ENCODE results near the gene RMI1.
"Not testable (repeated sequence)": the region's sequence is repeated elsewhere in the genome, so short reads cannot be mapped to it uniquely, and the experiment has no call there.

RMI1 gene

GRCh38 chr9:83980395-83981125 lies at the start of gene RMI1:
RMI1 (plus strand) TSS chr9:83980805; CDS start chr9:84000987, 20,182 bp downstream.
- peaks cover 15 to 50% of the 10 kb centered on the region in 2 donors for H3K4me1 Mint-ChIP-seq
- peak within 1 kb of the TSS; percentile 100 for H3K27ac Mint-ChIP-seq
- peak; percentile 95 for DNase-seq
- H3K4me3 Mint-ChIP-seq: peak within 1 kb of the TSS; percentile 97 to 99
- no peaks in the 10 kb centered on the region for H3K27me3 Mint-ChIP-seq
- ATAC-seq (replicated peaks): peak; percentile 81 to 87
- peaks cover 31 to 39% of the 10 kb centered on the region in 2 donors for H3K36me3 Mint-ChIP-seq
- no peaks in the 10 kb centered on the region for H3K9me3 Mint-ChIP-seq

- H3K27me3 Mint-ChIP-seq: peaks cover 0 to 4% of the 10 kb centered on the region in 2 donors
- no peaks in the 10 kb centered on the region for H3K36me3 Mint-ChIP-seq
- ATAC-seq (replicated peaks) (peak; percentile 52 to 72), DNase-seq (no peak)
- peaks cover 4 to 17% of the 10 kb centered on the region in 2 donors for H3K4me1 Mint-ChIP-seq
- no peak overlapping the region for H3K4me3 Mint-ChIP-seq
- no peak overlapping the region for H3K27ac Mint-ChIP-seq
- no peaks in the 10 kb centered on the region for H3K9me3 Mint-ChIP-seq
These were observed 49.7 kb upstream of the RMI1 start for GRCh38 chr9:83930881-83931280.

- DNase-seq (no peak), ATAC-seq (replicated peaks) (no peak)
- Mint-ChIP-seq H3K9me3 (no peaks in the 10 kb centered on the region), H3K4me1 (peaks cover 4 to 17% of the 10 kb centered on the region in 2 donors), H3K27me3 (peaks cover 0 to 4% of the 10 kb centered on the region in 2 donors), H3K36me3 (no peaks in the 10 kb centered on the region), H3K4me3 (no peak overlapping the region), H3K27ac (no peak overlapping the region)
These were observed 48.6 kb upstream of the RMI1 start for GRCh38 chr9:83932011-83932410.

- H3K27ac Mint-ChIP-seq: no peak overlapping the region
These were observed 47.8 kb upstream of the RMI1 start for GRCh38 chr9:83932851-83933250.

GRCh38 chr9:83933790-83934189 lies 46.8 kb upstream of the RMI1 start:
- H3K4me1 Mint-ChIP-seq: peaks cover 4 to 17% of the 10 kb centered on the region in 2 donors
- H3K9me3 Mint-ChIP-seq: no peaks in the 10 kb centered on the region
- H3K27ac Mint-ChIP-seq: no peak overlapping the region
- H3K4me3 Mint-ChIP-seq: no peak overlapping the region
- no peaks in the 10 kb centered on the region for H3K27me3 Mint-ChIP-seq
- ATAC-seq (replicated peaks): no peak
- H3K36me3 Mint-ChIP-seq: peaks cover 4 to 9% of the 10 kb centered on the region in 2 donors
- no peak for DNase-seq

More at GRCh38 chr9:83932851-83933250, 47.8 kb upstream of the RMI1 start:
- Mint-ChIP-seq H3K27me3 (peaks cover 0 to 2% of the 10 kb centered on the region in 2 donors), H3K9me3 (no peaks in the 10 kb centered on the region), H3K4me3 (no peak overlapping the region), H3K36me3 (peaks cover 0 to 3% of the 10 kb centered on the region in 2 donors), H3K4me1 (peaks cover 4 to 17% of the 10 kb centered on the region in 2 donors)
- DNase-seq (no peak), ATAC-seq (replicated peaks) (peak; percentile 59 to 65)

- peaks cover 11 to 17% of the 10 kb centered on the region in 2 donors for H3K36me3 Mint-ChIP-seq
- peaks cover 4 to 17% of the 10 kb centered on the region in 2 donors for H3K4me1 Mint-ChIP-seq
- no peaks in the 10 kb centered on the region for H3K9me3 Mint-ChIP-seq
- H3K27me3 Mint-ChIP-seq: no peaks in the 10 kb centered on the region
- no peak overlapping the region for H3K4me3 Mint-ChIP-seq
- DNase-seq (no peak), ATAC-seq (replicated peaks) (no peak)
- H3K27ac Mint-ChIP-seq: no peak overlapping the region
These were observed 45.9 kb upstream of the RMI1 start for GRCh38 chr9:83934569-83935275.

- Mint-ChIP-seq H3K4me3 (no peak overlapping the region), H3K4me1 (peaks cover 4 to 17% of the 10 kb centered on the region in 2 donors), H3K27ac (no peak overlapping the region), H3K27me3 (no peaks in the 10 kb centered on the region), H3K9me3 (no peaks in the 10 kb centered on the region), H3K36me3 (peaks cover 11 to 17% of the 10 kb centered on the region in 2 donors)
- DNase-seq (no peak), ATAC-seq (replicated peaks) (no peak)
These were observed 45.2 kb upstream of the RMI1 start for GRCh38 chr9:83935276-83935935.

GRCh38 chr9:83936523-83936922 lies 44.1 kb upstream of the RMI1 start:
- no peak for DNase-seq
- H3K27ac Mint-ChIP-seq: no peak overlapping the region
- no peaks in the 10 kb centered on the region for H3K9me3 Mint-ChIP-seq
- ATAC-seq (replicated peaks): no peak
- no peak overlapping the region for H3K4me3 Mint-ChIP-seq
- H3K4me1 Mint-ChIP-seq: peaks cover 0 to 7% of the 10 kb centered on the region in 2 donors
- H3K36me3 Mint-ChIP-seq: peaks cover 16 to 25% of the 10 kb centered on the region in 2 donors
- H3K27me3 Mint-ChIP-seq: no peaks in the 10 kb centered on the region

GRCh38 chr9:83937861-83938455 lies 42.6 kb upstream of the RMI1 start:
- Mint-ChIP-seq H3K27ac (no peak overlapping the region), H3K27me3 (no peaks in the 10 kb centered on the region), H3K9me3 (no peaks in the 10 kb centered on the region), H3K4me1 (no peaks in the 10 kb centered on the region), H3K4me3 (no peak overlapping the region), H3K36me3 (peaks cover 23 to 37% of the 10 kb centered on the region in 2 donors)
- ATAC-seq (replicated peaks) (peak; percentile 66 to 68), DNase-seq (no peak)

GRCh38 chr9:83940590-83941303 lies 39.9 kb upstream of the RMI1 start:
- Mint-ChIP-seq H3K27me3 (no peaks in the 10 kb centered on the region), H3K9me3 (no peaks in the 10 kb centered on the region), H3K27ac (no peak overlapping the region), H3K36me3 (peaks cover 27 to 45% of the 10 kb centered on the region in 2 donors), H3K4me3 (no peak overlapping the region), H3K4me1 (no peaks in the 10 kb centered on the region)
- no peak for DNase-seq
- no peak for ATAC-seq (replicated peaks)

- ATAC-seq (replicated peaks); DNase-seq; H3K9me3 Mint-ChIP-seq; H3K4me1 Mint-ChIP-seq; H3K4me3 Mint-ChIP-seq; H3K27ac Mint-ChIP-seq; H3K27me3 Mint-ChIP-seq: not testable (repeated sequence)
- H3K36me3 Mint-ChIP-seq: peaks cover 25 to 26% of the 10 kb centered on the region in 2 donors
These were observed 32.5 kb upstream of the RMI1 start for GRCh38 chr9:83948096-83948495.

GRCh38 chr9:83956086-83956435 lies 24.5 kb upstream of the RMI1 start:
- no peaks in the 10 kb centered on the region for H3K9me3 Mint-ChIP-seq
- H3K36me3 Mint-ChIP-seq: peaks cover 0 to 13% of the 10 kb centered on the region in 2 donors
- ATAC-seq (replicated peaks) (peak; percentile 87 to 89), DNase-seq (peak; percentile 50)
- peak overlapping the region; percentile 98 for H3K27ac Mint-ChIP-seq
- peak overlapping the region; percentile 86 to 99 for H3K4me3 Mint-ChIP-seq
- peaks cover 5 to 17% of the 10 kb centered on the region in 2 donors for H3K4me1 Mint-ChIP-seq
- H3K27me3 Mint-ChIP-seq: no peaks in the 10 kb centered on the region

GRCh38 chr9:83956436-83957247 lies 24.0 kb upstream of the RMI1 start:
- Mint-ChIP-seq H3K4me3 (peak overlapping the region; percentile 86 to 99), H3K27ac (peak overlapping the region; percentile 98), H3K4me1 (peaks cover 5 to 17% of the 10 kb centered on the region in 2 donors), H3K27me3 (no peaks in the 10 kb centered on the region), H3K9me3 (no peaks in the 10 kb centered on the region), H3K36me3 (peaks cover 0 to 11% of the 10 kb centered on the region in 2 donors)
- DNase-seq (peak; percentile 58), ATAC-seq (replicated peaks) (peak; percentile 81 to 84)

Data from stimulated activated naive B cell treated with anti-CD40 and anti-IgM and Interleukin-4, amounts not matched to agents 10 μg/mL and 1 μg/mL and 100 μg/mL, for 72 hours (primary cell).